ENCODE measurements around the gene ABCF2.

ABCF2 gene

GRCh38 chr7:151232917-151233701, 6.1 kb upstream of the ABCF2 start:
- Histone ChIP-seq H2BK5ac (ENCODE audit: low read length) (peak overlapping the region; percentile 4), H4K91ac (ENCODE audit: low read depth, low read length, poor library complexity) (no peak overlapping the region), H3K27me3 (ENCODE audit: control insufficient read depth in 3 of 3, insufficient read depth in 3 of 3, low read depth in 1 of 3, low read length in 3 of 3) (no peaks in the 10 kb centered on the region), H3K4me3 (ENCODE audit: low read length in 2 of 2) (peak overlapping the region; percentile 65 to 89), H3K4ac (ENCODE audit: low read length) (no peak overlapping the region), H3K4me2 (ENCODE audit: insufficient read depth, low read length, poor library complexity, severe bottlenecking) (peak overlapping the region; percentile 96), H3K14ac (ENCODE audit: low read length) (peak overlapping the region; percentile 58), H3K36me3 (replicated peaks in 1 of 2; ENCODE audit: control insufficient read depth in 2 of 2, insufficient read depth in 2 of 2, low read length in 2 of 2) (peaks cover 22 to 39% of the 10 kb centered on the region in 2 donors), H3K4me1 (ENCODE audit: control insufficient read depth in 2 of 2, insufficient read depth in 1 of 2, low read depth in 1 of 2, low read length in 2 of 2) (peaks cover 9 to 10% of the 10 kb centered on the region in 2 donors), H3K23ac (ENCODE audit: low read depth, low read length, poor library complexity) (peak overlapping the region; percentile 99), H2BK12ac (ENCODE audit: low read length) (no peak overlapping the region), H2AFZ (ENCODE audit: low read length) (peak overlapping the region; percentile 84), H3K27ac (replicated peaks; ENCODE audit: low read length) (no peak overlapping the region), H2AK5ac (ENCODE audit: low read depth, low read length) (peak overlapping the region; percentile 95), H2BK15ac (ENCODE audit: low read length) (peak overlapping the region; percentile 3), H3K18ac (ENCODE audit: low read length) (peak overlapping the region; percentile 80), H4K8ac (ENCODE audit: low read depth, low read length) (no peak overlapping the region), H3K79me1 (ENCODE audit: low read depth, low read length) (peaks cover 16% of the 10 kb centered on the region), H3K9me3 (replicated peaks in 1 of 2; ENCODE audit: control insufficient read depth in 2 of 2, insufficient read depth in 1 of 2, low read depth in 1 of 2, low read length in 2 of 2) (no peaks in the 10 kb centered on the region), H2BK120ac (ENCODE audit: low read depth, low read length) (no peak overlapping the region), H3K9ac (ENCODE audit: low read depth, low read length, poor library complexity) (peak overlapping the region; percentile 86)
- no CpG with 5 or more reads among the region's 36 CpGs for WGBS, 2 donors (ENCODE audit: extremely low coverage in 2 of 2, insufficient read length in 2 of 2, insufficient replicate concordance in 1 of 2)
- no peak for DNase-seq (ENCODE audit: low spot score)

- Histone ChIP-seq H3K9me3 (replicated peaks in 1 of 2; ENCODE audit: control insufficient read depth in 2 of 2, insufficient read depth in 1 of 2, low read depth in 1 of 2, low read length in 2 of 2) (no peaks in the 10 kb centered on the region), H2BK12ac (ENCODE audit: low read length) (no peak within 1 kb of the TSS), H3K4ac (ENCODE audit: low read length) (no peak within 1 kb of the TSS), H4K91ac (ENCODE audit: low read depth, low read length, poor library complexity) (no peak within 1 kb of the TSS), H3K27me3 (ENCODE audit: control insufficient read depth in 3 of 3, insufficient read depth in 3 of 3, low read depth in 1 of 3, low read length in 3 of 3) (no peaks in the 10 kb centered on the region), H2AK5ac (ENCODE audit: low read depth, low read length) (peak within 1 kb of the TSS; percentile 95), H3K4me1 (ENCODE audit: control insufficient read depth in 2 of 2, insufficient read depth in 1 of 2, low read depth in 1 of 2, low read length in 2 of 2) (peaks cover 11 to 13% of the 10 kb centered on the region in 2 donors), H4K8ac (ENCODE audit: low read depth, low read length) (no peak within 1 kb of the TSS), H2BK120ac (ENCODE audit: low read depth, low read length) (no peak within 1 kb of the TSS), H3K4me3 (ENCODE audit: low read length in 2 of 2) (peak within 1 kb of the TSS; percentile 65 to 89), H3K79me1 (ENCODE audit: low read depth, low read length) (peaks cover 16% of the 10 kb centered on the region), H3K4me2 (ENCODE audit: insufficient read depth, low read length, poor library complexity, severe bottlenecking) (peak within 1 kb of the TSS; percentile 96), H3K36me3 (replicated peaks in 1 of 2; ENCODE audit: control insufficient read depth in 2 of 2, insufficient read depth in 2 of 2, low read length in 2 of 2) (peaks cover 17 to 31% of the 10 kb centered on the region in 2 donors), H3K9ac (ENCODE audit: low read depth, low read length, poor library complexity) (peak within 1 kb of the TSS; percentile 86), H3K23ac (ENCODE audit: low read depth, low read length, poor library complexity) (peak within 1 kb of the TSS; percentile 99), H3K27ac (replicated peaks; ENCODE audit: low read length) (no peak within 1 kb of the TSS), H2BK15ac (ENCODE audit: low read length) (peak within 1 kb of the TSS; percentile 3), H2AFZ (ENCODE audit: low read length) (peak within 1 kb of the TSS; percentile 84), H3K18ac (ENCODE audit: low read length) (peak within 1 kb of the TSS; percentile 95), H3K14ac (ENCODE audit: low read length) (peak within 1 kb of the TSS; percentile 58), H2BK5ac (ENCODE audit: low read length) (peak within 1 kb of the TSS; percentile 4)
- DNase-seq (ENCODE audit: low spot score): peak; percentile 77
- no CpG with 5 or more reads among the region's 79 CpGs for WGBS, 2 donors (ENCODE audit: extremely low coverage in 2 of 2, insufficient read length in 2 of 2, insufficient replicate concordance in 1 of 2)
Observed at GRCh38 chr7:151232091-151232916, 5.3 kb upstream of the ABCF2 start, which contains the start of gene CHPF2. CHPF2 (plus strand) TSS chr7:151232483; CDS start chr7:151234012, 1,529 bp downstream.

DNA sequence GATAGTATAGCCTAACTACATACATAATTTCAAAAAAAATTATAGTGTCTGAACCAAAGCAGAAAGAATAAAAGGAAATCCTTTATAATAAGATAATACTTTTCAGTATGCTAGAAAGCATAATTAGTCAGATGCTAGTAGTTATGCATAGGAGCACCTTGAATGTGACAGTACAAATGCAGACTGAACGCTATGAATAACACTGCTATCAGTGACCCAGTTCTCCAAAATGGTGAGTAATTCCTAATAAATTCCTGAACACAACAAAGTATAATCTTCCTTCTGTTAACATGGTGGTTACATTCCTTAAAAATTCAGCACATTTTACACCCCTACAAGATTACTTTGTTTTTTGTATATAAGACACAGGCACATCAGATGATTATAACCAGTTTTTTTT, 4.1 kb upstream of the ABCF2 start:
- Histone ChIP-seq H3K18ac (ENCODE audit: low read length) (no peak overlapping the region), H3K9me3 (replicated peaks in 1 of 2; ENCODE audit: control insufficient read depth in 2 of 2, insufficient read depth in 1 of 2, low read depth in 1 of 2, low read length in 2 of 2) (no peaks in the 10 kb centered on the region), H3K27me3 (ENCODE audit: control insufficient read depth in 3 of 3, insufficient read depth in 3 of 3, low read depth in 1 of 3, low read length in 3 of 3) (no peaks in the 10 kb centered on the region), H2AFZ (ENCODE audit: low read length) (no peak overlapping the region), H2BK5ac (ENCODE audit: low read length) (no peak overlapping the region), H2BK120ac (ENCODE audit: low read depth, low read length) (no peak overlapping the region), H4K8ac (ENCODE audit: low read depth, low read length) (no peak overlapping the region), H3K4me1 (ENCODE audit: control insufficient read depth in 2 of 2, insufficient read depth in 1 of 2, low read depth in 1 of 2, low read length in 2 of 2) (peaks cover 14 to 18% of the 10 kb centered on the region in 2 donors), H2BK15ac (ENCODE audit: low read length) (no peak overlapping the region), H2BK12ac (ENCODE audit: low read length) (no peak overlapping the region), H3K27ac (replicated peaks; ENCODE audit: low read length) (no peak overlapping the region), H3K23ac (ENCODE audit: low read depth, low read length, poor library complexity) (no peak overlapping the region), H3K9ac (ENCODE audit: low read depth, low read length, poor library complexity) (no peak overlapping the region), H3K4me3 (ENCODE audit: low read length in 2 of 2) (peak overlapping the region in 1 of 2 donors; percentile 65), H2AK5ac (ENCODE audit: low read depth, low read length) (no peak overlapping the region), H3K4ac (ENCODE audit: low read length) (no peak overlapping the region), H3K36me3 (replicated peaks in 1 of 2; ENCODE audit: control insufficient read depth in 2 of 2, insufficient read depth in 2 of 2, low read length in 2 of 2) (peaks cover 9 to 19% of the 10 kb centered on the region in 2 donors), H3K4me2 (ENCODE audit: insufficient read depth, low read length, poor library complexity, severe bottlenecking) (no peak overlapping the region), H3K79me1 (ENCODE audit: low read depth, low read length) (peaks cover 22% of the 10 kb centered on the region), H4K91ac (ENCODE audit: low read depth, low read length, poor library complexity) (no peak overlapping the region), H3K14ac (ENCODE audit: low read length) (no peak overlapping the region)
- DNase-seq (ENCODE audit: low spot score): no peak
- no CpG with 5 or more reads among the region's 1 CpG for WGBS, 2 donors (ENCODE audit: extremely low coverage in 2 of 2, insufficient read length in 2 of 2, insufficient replicate concordance in 1 of 2)

GRCh38 chr7:151229249-151229648, 2.2 kb upstream of the ABCF2 start:
- peaks cover 6 to 19% of the 10 kb centered on the region in 2 donors for H3K36me3 ChIP-seq (replicated peaks in 1 of 2; ENCODE audit: control insufficient read depth in 2 of 2, insufficient read depth in 2 of 2, low read length in 2 of 2)
- no peak overlapping the region for H3K4me3 ChIP-seq (ENCODE audit: low read length in 2 of 2)
- H2BK5ac ChIP-seq (ENCODE audit: low read length): no peak overlapping the region
- H3K4me2 ChIP-seq (ENCODE audit: insufficient read depth, low read length, poor library complexity, severe bottlenecking): no peak overlapping the region
- H3K18ac ChIP-seq (ENCODE audit: low read length): no peak overlapping the region
- H2BK120ac ChIP-seq (ENCODE audit: low read depth, low read length): no peak overlapping the region
- H2BK12ac ChIP-seq (ENCODE audit: low read length): no peak overlapping the region
- no peak overlapping the region for H3K23ac ChIP-seq (ENCODE audit: low read depth, low read length, poor library complexity)
- no peak overlapping the region for H3K9ac ChIP-seq (ENCODE audit: low read depth, low read length, poor library complexity)
- H3K9me3 ChIP-seq (replicated peaks in 1 of 2; ENCODE audit: control insufficient read depth in 2 of 2, insufficient read depth in 1 of 2, low read depth in 1 of 2, low read length in 2 of 2): no peaks in the 10 kb centered on the region
- peaks cover 17 to 21% of the 10 kb centered on the region in 2 donors for H3K4me1 ChIP-seq (ENCODE audit: control insufficient read depth in 2 of 2, insufficient read depth in 1 of 2, low read depth in 1 of 2, low read length in 2 of 2)
- H3K14ac ChIP-seq (ENCODE audit: low read length): no peak overlapping the region
- H4K91ac ChIP-seq (ENCODE audit: low read depth, low read length, poor library complexity): no peak overlapping the region
- WGBS, 2 donors (ENCODE audit: extremely low coverage in 2 of 2, insufficient read length in 2 of 2, insufficient replicate concordance in 1 of 2): no CpG with 5 or more reads among the region's 10 CpGs
- no peaks in the 10 kb centered on the region for H3K27me3 ChIP-seq (ENCODE audit: control insufficient read depth in 3 of 3, insufficient read depth in 3 of 3, low read depth in 1 of 3, low read length in 3 of 3)
- no peak overlapping the region for H3K27ac ChIP-seq (replicated peaks; ENCODE audit: low read length)
- no peak overlapping the region for H2AFZ ChIP-seq (ENCODE audit: low read length)
- no peak overlapping the region for H3K4ac ChIP-seq (ENCODE audit: low read length)
- H3K79me1 ChIP-seq (ENCODE audit: low read depth, low read length): peaks cover 18% of the 10 kb centered on the region
- no peak overlapping the region for H4K8ac ChIP-seq (ENCODE audit: low read depth, low read length)
- DNase-seq (ENCODE audit: low spot score): no peak
- no peak overlapping the region for H2AK5ac ChIP-seq (ENCODE audit: low read depth, low read length)
- no peak overlapping the region for H2BK15ac ChIP-seq (ENCODE audit: low read length)

Measured in neuronal stem cell (in vitro differentiated cells).